HFFc6 (cell line): Measurements from ENCODE around the gene VSIR. TPM values are rescaled to one million over a fixed set of nuclear protein-coding genes. Genes with fewer than 3 reads are reported as not detected.

Source experiments
- DNase-seq: peaks from one replicate; pipeline ENCODE4 v3.0.0-alpha.2; 2018
- H3K27ac Mint-ChIP-seq: 2 replicates; pipeline ENCODE4 v1.8.0; 2020; ENCODE audit warnings: mild to moderate bottlenecking, mixed read lengths
- H3K27me3 Mint-ChIP-seq: 2 replicates; pipeline ENCODE4 v1.8.0; 2021; ENCODE audit warnings: mild to moderate bottlenecking, moderate library complexity, mixed read lengths; ENCODE audit not compliant: insufficient read depth
- H3K36me3 Mint-ChIP-seq: 2 replicates; pipeline ENCODE4 v1.8.0; 2021; ENCODE audit warnings: low read depth, mixed read lengths
- H3K4me1 Mint-ChIP-seq: 2 replicates; pipeline ENCODE4 v1.8.0; 2020; ENCODE audit warnings: low read depth, mixed read lengths
- H3K4me3 Mint-ChIP-seq: 2 replicates; pipeline ENCODE4 v1.8.0; 2020; ENCODE audit warnings: mild to moderate bottlenecking, moderate library complexity, mixed read lengths
- H3K9me3 Mint-ChIP-seq: 2 replicates; pipeline ENCODE4 v1.8.0; 2020; ENCODE audit warnings: mild to moderate bottlenecking, mixed read lengths
- CTCF ChIP-seq: fragments of 200-600 bp; sonication (generic); IDR thresholded peaks from 2 replicates; pipeline ENCODE4 v1.5.0; 2021; ENCODE audit warnings: antibody characterized with exemption, mild to moderate bottlenecking
- total RNA-seq, 6 experiments: library from RNA; stranded (reverse); fragmentation: NEBNext Ultra II Directional; extraction: Animal tissue kit (Norgen Biotek cat#: 25700); gene quantifications; 2 replicates in 1 of 6; 3 replicates in 5 of 6; pipeline ENCODE4 v1.2.3, GENCODE V29; 2021

VSIR gene
- total RNA-seq, 6 experiments from 2014 or later, result 24.3 to 36.2 (median 29.0) TPM

GRCh38 chr10:71752391-71753090, 20.8 kb downstream of the VSIR start:
- TF ChIP-seq CTCF, result no peak
- peaks cover 4% of the 10 kb centered on the region; the same call in 1 of the 2 replicates for H3K36me3 Mint-ChIP-seq
- no peaks in the 10 kb centered on the region for H3K9me3 Mint-ChIP-seq
- H3K4me1 Mint-ChIP-seq, result peaks cover 15% of the 10 kb centered on the region
- DNase-seq, result no peak
- H3K27ac Mint-ChIP-seq, result no peak overlapping the region
- no peak overlapping the region for H3K4me3 Mint-ChIP-seq
- peaks cover 3% of the 10 kb centered on the region for H3K27me3 Mint-ChIP-seq

- TF ChIP-seq CTCF, result no peak
- H3K4me3 Mint-ChIP-seq, result no peak overlapping the region
Measured at GRCh38 chr10:71751515-71752224, 21.6 kb downstream of the VSIR start.

GRCh38 chr10:71750986-71751385, 22.3 kb downstream of the VSIR start:
- Mint-ChIP-seq H3K27me3 (peaks cover 3% of the 10 kb centered on the region), H3K4me1 (peaks cover 7% of the 10 kb centered on the region), H3K27ac (no peak overlapping the region), H3K4me3 (no peak overlapping the region), H3K9me3 (no peaks in the 10 kb centered on the region), H3K36me3 (peaks cover under 1% of the 10 kb centered on the region; the same call in 1 of the 2 replicates)
- TF ChIP-seq CTCF, result no peak
- DNase-seq, result no peak

More at GRCh38 chr10:71751515-71752224, 21.6 kb downstream of the VSIR start:
- no peak overlapping the region for H3K27ac Mint-ChIP-seq
- no peak for DNase-seq
- H3K27me3 Mint-ChIP-seq, result peaks cover 3% of the 10 kb centered on the region
- H3K9me3 Mint-ChIP-seq, result no peaks in the 10 kb centered on the region
- H3K36me3 Mint-ChIP-seq, result peaks cover 4% of the 10 kb centered on the region; the same call in 1 of the 2 replicates
- peaks cover 13% of the 10 kb centered on the region for H3K4me1 Mint-ChIP-seq

- H3K4me3 Mint-ChIP-seq, result no peak overlapping the region
- peaks cover 3% of the 10 kb centered on the region for H3K27me3 Mint-ChIP-seq
- H3K36me3 Mint-ChIP-seq, result no peaks in the 10 kb centered on the region
- H3K9me3 Mint-ChIP-seq, result no peaks in the 10 kb centered on the region
- no peak for DNase-seq
- peaks cover 6% of the 10 kb centered on the region; the same call in 1 of the 2 replicates for H3K4me1 Mint-ChIP-seq
- H3K27ac Mint-ChIP-seq, result no peak overlapping the region
- no peak for TF ChIP-seq CTCF
Measured at GRCh38 chr10:71750124-71750841, 23.0 kb downstream of the VSIR start.

GRCh38 chr10:71749396-71749795, 23.9 kb downstream of the VSIR start:
- H3K27ac Mint-ChIP-seq, result no peak overlapping the region
- TF ChIP-seq CTCF, result no peak
- H3K36me3 Mint-ChIP-seq, result no peaks in the 10 kb centered on the region

More at GRCh38 chr10:71749396-71749795, 23.9 kb downstream of the VSIR start:
- H3K9me3 Mint-ChIP-seq, result no peaks in the 10 kb centered on the region
- H3K4me3 Mint-ChIP-seq, result no peak overlapping the region
- H3K27me3 Mint-ChIP-seq, result peaks cover 6% of the 10 kb centered on the region
- DNase-seq, result no peak
- peaks cover 6% of the 10 kb centered on the region; the same call in 1 of the 2 replicates for H3K4me1 Mint-ChIP-seq
